ENCODE results near the gene ZNF654.
A peak's percentile ranks its signal among the peaks of the same experiment; 100 is the strongest.

ZNF654 gene

DNA sequence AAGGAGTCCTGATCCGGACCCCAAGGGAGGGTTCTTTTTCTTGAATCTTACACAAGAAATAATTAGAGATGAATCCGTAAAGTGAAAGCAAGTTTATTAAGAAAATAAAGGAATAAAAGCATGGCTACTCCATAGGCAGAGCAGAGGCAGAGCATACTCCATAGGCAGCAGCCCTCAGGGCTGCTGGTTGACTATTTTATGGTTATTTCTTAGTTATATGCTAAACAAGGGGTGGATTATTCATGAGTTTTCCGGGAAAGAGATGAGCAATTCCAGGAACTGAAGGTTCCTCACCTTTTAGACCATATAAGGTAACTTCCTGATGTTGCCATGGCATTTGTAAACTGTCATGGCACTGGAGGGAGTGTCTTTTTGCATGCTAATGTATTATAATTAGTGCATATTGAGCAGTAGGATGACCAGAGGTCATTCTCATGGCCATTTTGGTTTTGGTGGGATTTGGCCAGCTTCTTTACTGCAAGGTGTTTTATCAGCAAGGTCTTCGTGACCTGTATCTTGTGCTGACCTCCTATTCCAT is 132.9 kb downstream of the ZNF654 start:
- DNase-seq (ENCODE audit: low spot score) (no peak), FAIRE-seq (peak; percentile 46)

GRCh38 chr3:88192631-88193030 is 133.6 kb downstream of the ZNF654 start:
- FAIRE-seq (no peak), DNase-seq (ENCODE audit: low spot score) (no peak)
